Activated T-helper 1 cell treated with Interleukin-2 at 50 U/mL for 16 hours (primary cell): Measurements from ENCODE around the gene YPEL1.

Experiments used
- DNase-seq: peaks from one replicate; pipeline ENCODE4 v3.0.0-alpha.2; 2020; ENCODE audit warnings: low read depth

The YPEL1 gene

GRCh38 chr22:21652547-21653545, 82.7 kb downstream of the YPEL1 start:
- no peak for DNase-seq

GRCh38 chr22:21652010-21652546, 83.5 kb downstream of the YPEL1 start:
- DNase-seq: peak; percentile 67

- DNase-seq: no peak
Measured at GRCh38 chr22:21651521-21652009, 84.0 kb downstream of the YPEL1 start.

DNA sequence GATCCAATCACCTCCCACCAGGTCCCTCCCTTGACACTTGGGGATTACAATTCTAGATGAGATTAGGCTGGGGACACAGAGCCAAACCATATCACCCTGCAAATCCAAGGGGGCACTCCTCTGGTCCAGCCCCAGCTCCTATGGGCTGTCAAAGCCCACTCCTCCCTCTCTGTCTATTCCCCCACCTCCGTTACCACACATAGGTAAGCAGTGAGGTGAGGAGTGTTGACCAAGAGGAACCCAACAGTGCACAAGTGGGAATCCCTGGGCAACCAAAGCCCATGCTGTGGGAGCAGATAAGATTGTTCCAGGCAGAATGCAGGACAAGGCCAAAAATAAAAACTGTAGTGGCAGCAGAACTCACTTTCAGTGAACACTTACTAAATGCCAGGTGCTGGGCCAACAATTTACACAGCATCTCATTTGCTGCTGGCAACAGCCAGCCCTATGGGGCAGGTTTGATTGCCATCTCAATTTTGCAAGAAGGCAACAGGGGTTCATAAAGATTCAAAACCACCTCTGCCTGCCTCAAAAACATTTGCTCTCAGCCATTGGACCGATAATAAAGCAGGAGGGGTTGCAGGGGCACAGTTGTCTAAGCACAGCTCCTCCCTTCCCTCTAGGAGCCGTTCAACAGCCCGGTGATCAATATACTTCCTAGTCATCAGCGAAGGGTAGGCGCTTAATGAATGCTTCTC, 84.6 kb downstream of the YPEL1 start:
- no peak for DNase-seq

DNA sequence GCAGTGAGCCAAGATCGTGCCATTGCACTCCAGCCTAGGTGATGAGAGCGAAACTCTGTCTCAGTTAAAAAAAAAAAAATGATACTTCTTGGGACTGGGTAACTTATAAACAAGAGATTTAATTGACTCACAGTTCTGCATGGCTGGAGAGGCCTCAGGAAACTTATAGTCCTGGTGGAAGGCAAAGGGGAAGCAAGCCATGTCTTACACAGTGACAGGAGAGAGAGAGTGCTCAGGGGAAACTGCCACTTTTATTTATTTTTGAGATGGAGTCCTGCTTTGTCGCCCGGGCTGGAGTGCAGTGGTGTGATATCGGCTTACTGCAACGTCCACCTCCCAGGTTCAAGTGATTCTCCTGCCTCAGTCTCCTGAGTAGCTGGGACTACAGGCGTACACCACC, 85.3 kb downstream of the YPEL1 start:
- no peak for DNase-seq
